Inflammatory macrophage (primary cell): ENCODE measurements around the gene SLC50A1.

Experiments
- DNase-seq, 2 donors: peaks; one replicate each; pipeline ENCODE4 v3.0.0-alpha.2; 2020 to 2022
- total RNA-seq, 18 experiments: gene quantifications; one replicate each; lab custom pipeline; 2026; ENCODE audit warnings: mixed read lengths in 6 of 18, inconsistent platforms in 2 of 18; lab: John Stamatoyannopoulos, UW

SLC50A1 gene
- total RNA-seq, result 24.3 to 51.4 (median 39.2) reads per million in 18 experiments

- DNase-seq, result peak; percentile 96 to 97
These were observed at the start of gene SLC50A1 for GRCh38 chr1:155135415-155136028. Gene SLC50A1, plus strand, starts transcription at chr1:155135852. Its CDS starts 60 bp downstream, at chr1:155135912.

GRCh38 chr1:155086128-155086741, 49.4 kb upstream of the SLC50A1 start:
- peak; percentile 53 to 55 for DNase-seq

GRCh38 chr1:155086856-155087535, 48.7 kb upstream of the SLC50A1 start:
- DNase-seq, result no peak

GRCh38 chr1:155091071-155092051, 44.3 kb upstream of the SLC50A1 start:
- peak; percentile 65 to 74 for DNase-seq

- DNase-seq, result no peak
These were observed 43.5 kb upstream of the SLC50A1 start for GRCh38 chr1:155092131-155092530.

GRCh38 chr1:155092641-155093040, 43.0 kb upstream of the SLC50A1 start:
- DNase-seq, result no peak

- peak; percentile 27 to 28 for DNase-seq
These were observed 41.6 kb upstream of the SLC50A1 start for GRCh38 chr1:155093911-155094621.

GRCh38 chr1:155094622-155094948, 41.1 kb upstream of the SLC50A1 start:
- DNase-seq, result no peak

- peak in 1 of 2 donors; percentile 34 for DNase-seq
These were observed 36.3 kb upstream of the SLC50A1 start for GRCh38 chr1:155099331-155099730.

GRCh38 chr1:155103325-155103724, 32.3 kb upstream of the SLC50A1 start:
- no peak for DNase-seq

- no peak for DNase-seq
These were observed 30.8 kb upstream of the SLC50A1 start for GRCh38 chr1:155104605-155105534.

GRCh38 chr1:155105604-155106011, 30.0 kb upstream of the SLC50A1 start:
- no peak for DNase-seq

- DNase-seq, result no peak
These were observed 28.8 kb upstream of the SLC50A1 start for GRCh38 chr1:155106862-155107261.

- DNase-seq, result no peak
These were observed 28.1 kb upstream of the SLC50A1 start for GRCh38 chr1:155107309-155108264.

GRCh38 chr1:155108296-155108695, 27.4 kb upstream of the SLC50A1 start:
- DNase-seq, result no peak

GRCh38 chr1:155110381-155110780, 25.3 kb upstream of the SLC50A1 start:
- DNase-seq, result no peak

- no peak for DNase-seq
These were observed 24.8 kb upstream of the SLC50A1 start for GRCh38 chr1:155110826-155111225.

- DNase-seq, result no peak
These were observed 22.1 kb upstream of the SLC50A1 start for GRCh38 chr1:155113450-155113980.

GRCh38 chr1:155116113-155116764, 19.4 kb upstream of the SLC50A1 start:
- DNase-seq, result no peak
